HK-2 (cell line): Measurements from ENCODE around the gene ZBTB2.

Experiments
- DNase-seq: peaks from one replicate; pipeline ENCODE4 v3.0.0-alpha.2; 2018; ENCODE audit not compliant: unreplicated experiment

The ZBTB2 gene

GRCh38 chr6:151391471-151392413, at the start of gene ZBTB2:
ZBTB2 (minus strand) TSS chr6:151391559; CDS start chr6:151373637, 17,922 bp downstream.
- peak; percentile 76 for DNase-seq

GRCh38 chr6:151440930-151441329, 49.6 kb upstream of the ZBTB2 start:
- no peak for DNase-seq

- no peak for DNase-seq
Measured at GRCh38 chr6:151440498-151440897, 49.1 kb upstream of the ZBTB2 start.

- DNase-seq: no peak
Measured at GRCh38 chr6:151437401-151437800, 46.0 kb upstream of the ZBTB2 start.

GRCh38 chr6:151436802-151437201, 45.4 kb upstream of the ZBTB2 start:
- DNase-seq: no peak

GRCh38 chr6:151436300-151436699, 44.9 kb upstream of the ZBTB2 start:
- no peak for DNase-seq

GRCh38 chr6:151434369-151434768, 43.0 kb upstream of the ZBTB2 start:
- no peak for DNase-seq

GRCh38 chr6:151432651-151433050, 41.3 kb upstream of the ZBTB2 start:
- no peak for DNase-seq

- no peak for DNase-seq
Measured at GRCh38 chr6:151431337-151431736, 40.0 kb upstream of the ZBTB2 start.

- DNase-seq: no peak
Measured at GRCh38 chr6:151430886-151431285, 39.5 kb upstream of the ZBTB2 start.

- no peak for DNase-seq
Measured at GRCh38 chr6:151428093-151428735, 36.9 kb upstream of the ZBTB2 start.

GRCh38 chr6:151425561-151425960, 34.2 kb upstream of the ZBTB2 start:
- DNase-seq: peak; percentile 59

- no peak for DNase-seq
Measured at GRCh38 chr6:151422981-151423380, 31.6 kb upstream of the ZBTB2 start.

- no peak for DNase-seq
Measured at GRCh38 chr6:151417477-151417876, 26.1 kb upstream of the ZBTB2 start.

- no peak for DNase-seq
Measured at GRCh38 chr6:151414641-151415260, 23.4 kb upstream of the ZBTB2 start.

- DNase-seq: no peak
Measured at GRCh38 chr6:151413372-151414145, 22.2 kb upstream of the ZBTB2 start.

GRCh38 chr6:151412909-151413308, 21.6 kb upstream of the ZBTB2 start:
- DNase-seq: no peak

- no peak for DNase-seq
Measured at GRCh38 chr6:151409679-151410078, 18.3 kb upstream of the ZBTB2 start.

- no peak for DNase-seq
Measured at GRCh38 chr6:151409260-151409659, 17.9 kb upstream of the ZBTB2 start.

- no peak for DNase-seq
Measured at GRCh38 chr6:151408858-151409257, 17.5 kb upstream of the ZBTB2 start.

- no peak for DNase-seq
Measured at GRCh38 chr6:151403919-151404308, 12.6 kb upstream of the ZBTB2 start.

- DNase-seq: no peak
Measured at GRCh38 chr6:151402228-151402627, 10.9 kb upstream of the ZBTB2 start.
